GM18511 (cell line): ENCODE results near the gene SKIC8.
"Not testable (repeated sequence)": the region's sequence is repeated elsewhere in the genome, so short reads cannot be mapped to it uniquely, and the experiment has no call there.

Experiments used
- ATAC-seq: cut with Tn5 transposase; IDR thresholded peaks from one replicate; pipeline ENCODE4 v1.9.1; 2021; ENCODE audit warnings: mild to moderate bottlenecking, moderate library complexity; ENCODE audit not compliant: unreplicated experiment

The SKIC8 gene

GRCh38 chr15:78259232-78259631 lies 40.2 kb downstream of the SKIC8 start:
- no peak for ATAC-seq

- no peak for ATAC-seq
Measured at GRCh38 chr15:78257681-78258080, 41.7 kb downstream of the SKIC8 start.

GRCh38 chr15:78256044-78256437 lies 43.4 kb downstream of the SKIC8 start:
- ATAC-seq = no peak

- no peak for ATAC-seq
Measured at GRCh38 chr15:78255421-78256043, 43.9 kb downstream of the SKIC8 start.

- ATAC-seq = no peak
Measured at GRCh38 chr15:78251136-78251535, 48.3 kb downstream of the SKIC8 start.

- ATAC-seq = no peak
Measured at GRCh38 chr15:78249131-78249530, 50.3 kb downstream of the SKIC8 start.

- no peak for ATAC-seq
Measured at GRCh38 chr15:78247911-78248310, 51.5 kb downstream of the SKIC8 start.

GRCh38 chr15:78245976-78246620 lies 53.3 kb downstream of the SKIC8 start:
- not testable (repeated sequence) for ATAC-seq

- ATAC-seq = not testable (repeated sequence)
Measured at GRCh38 chr15:78245392-78245791, 54.0 kb downstream of the SKIC8 start.

- ATAC-seq = no peak
Measured at GRCh38 chr15:78244893-78245292, 54.5 kb downstream of the SKIC8 start.

- ATAC-seq = no peak
Measured at GRCh38 chr15:78244101-78244500, 55.3 kb downstream of the SKIC8 start.

GRCh38 chr15:78243491-78243941 lies 55.9 kb downstream of the SKIC8 start:
- no peak for ATAC-seq

GRCh38 chr15:78243058-78243457 lies 56.4 kb downstream of the SKIC8 start:
- no peak for ATAC-seq

GRCh38 chr15:78242128-78242527 lies 57.3 kb downstream of the SKIC8 start:
- no peak for ATAC-seq

GRCh38 chr15:78241017-78241416 lies 58.4 kb downstream of the SKIC8 start:
- no peak for ATAC-seq

GRCh38 chr15:78239811-78240210 lies 59.6 kb downstream of the SKIC8 start:
- ATAC-seq = no peak

GRCh38 chr15:78237146-78237545 lies 62.3 kb downstream of the SKIC8 start:
- ATAC-seq = no peak

- ATAC-seq = no peak
Measured at GRCh38 chr15:78236491-78236890, 62.9 kb downstream of the SKIC8 start.

- ATAC-seq = no peak
Measured at GRCh38 chr15:78234515-78235040, 64.8 kb downstream of the SKIC8 start, which contains the start of gene ACSBG1. Gene ACSBG1, minus strand, starts transcription at chr15:78234565. Its CDS starts 64 bp downstream, at chr15:78234501.

GRCh38 chr15:78233496-78233895 lies 65.9 kb downstream of the SKIC8 start:
- no peak for ATAC-seq
